GM23338 (cell line): ENCODE measurements around the gene FOXP4. TPM values are rescaled to one million over a fixed set of nuclear protein-coding genes. Genes with fewer than 3 reads are reported as not detected.

Experiments
- ATAC-seq: fragments of 200-7000 bp; cut with Tn5 transposase; 3 replicates; pipeline ENCODE4 v1.9.1; 2020
- DNase-seq: peaks from one replicate; pipeline ENCODE4 v3.0.0-alpha.2; 2015; ENCODE audit warnings: low spot score
- H2AFZ ChIP-seq: fragments of 200-600 bp; sonication (generic); 2 replicates; pipeline ENCODE4 v1.8.0; 2016; ENCODE audit warnings: antibody characterized with exemption, mild to moderate bottlenecking, moderate library complexity
- H3F3A ChIP-seq: fragments of 200-600 bp; sonication (generic); replicated peaks from 2 replicates; pipeline ENCODE4 v1.8.0; 2017; ENCODE audit warnings: antibody characterized with exemption, mixed run types, low read depth
- H3K27ac ChIP-seq: fragments of 200-600 bp; sonication (generic); 2 replicates; pipeline ENCODE4 v1.6.1; 2016; ENCODE audit warnings: low read depth
- H3K27me3 ChIP-seq: fragments of 200-600 bp; sonication (generic); 2 replicates; pipeline ENCODE4 v1.8.0; 2016; ENCODE audit warnings: mild to moderate bottlenecking, mixed run types, moderate library complexity; ENCODE audit not compliant: insufficient read depth
- H3K36me3 ChIP-seq: fragments of 200-600 bp; sonication (generic); 2 replicates; pipeline ENCODE4 v1.8.0; 2016; ENCODE audit warnings: mild to moderate bottlenecking; ENCODE audit not compliant: insufficient read depth
- H3K4me1 ChIP-seq: fragments of 200-600 bp; sonication (generic); 2 replicates; pipeline ENCODE4 v1.8.0; 2016; ENCODE audit warnings: mild to moderate bottlenecking, moderate library complexity; ENCODE audit not compliant: insufficient read depth
- H3K4me2 ChIP-seq: fragments of 200-600 bp; sonication (generic); 2 replicates; pipeline ENCODE4 v1.7.1; 2017; ENCODE audit warnings: mixed run types
- H3K4me3 ChIP-seq: fragments of 200-600 bp; sonication (generic); 2 replicates; pipeline ENCODE4 v1.6.1; 2016; ENCODE audit warnings: mixed run types
- H3K79me2 ChIP-seq: fragments of 200-600 bp; sonication (generic); replicated peaks from 2 replicates; pipeline ENCODE4 v1.8.0; 2017; ENCODE audit warnings: mild to moderate bottlenecking; ENCODE audit not compliant: insufficient read depth
- H3K9me2 ChIP-seq: fragments of 200-600 bp; sonication (generic); 2 replicates; pipeline ENCODE4 v1.8.0; 2017; ENCODE audit not compliant: insufficient read depth
- H4K20me1 ChIP-seq: fragments of 200-600 bp; sonication (generic); replicated peaks from 2 replicates; pipeline ENCODE4 v1.8.0; 2017; ENCODE audit warnings: mild to moderate bottlenecking; ENCODE audit not compliant: insufficient read depth
- H3K27ac Mint-ChIP-seq: 2 replicates; pipeline ENCODE4 v1.8.0; 2020; ENCODE audit warnings: inconsistent platforms, mild to moderate bottlenecking, moderate library complexity, mixed read lengths
- H3K27me3 Mint-ChIP-seq: 3 replicates; pipeline ENCODE4 v1.8.0; 2022; ENCODE audit warnings: low read depth, mild to moderate bottlenecking, moderate library complexity, mixed read lengths, inconsistent platforms; ENCODE audit not compliant: insufficient read depth, poor library complexity
- H3K36me3 Mint-ChIP-seq: 3 replicates; pipeline ENCODE4 v1.8.0; 2021; ENCODE audit warnings: low read depth, mild to moderate bottlenecking, inconsistent platforms, moderate library complexity, mixed read lengths
- H3K4me1 Mint-ChIP-seq: 3 replicates; pipeline ENCODE4 v1.8.0; 2020; ENCODE audit warnings: mild to moderate bottlenecking, inconsistent platforms, mixed read lengths
- H3K4me3 Mint-ChIP-seq: 3 replicates; pipeline ENCODE4 v1.8.0; 2021; ENCODE audit warnings: moderate library complexity, mild to moderate bottlenecking, inconsistent platforms, mixed read lengths
- H3K9me3 Mint-ChIP-seq: 3 replicates; pipeline ENCODE4 v1.8.0; 2020; ENCODE audit warnings: moderate library complexity, mild to moderate bottlenecking, inconsistent platforms, mixed read lengths
- EZH2 ChIP-seq: fragments of 200-600 bp; sonication (generic); IDR thresholded peaks from one replicate; pipeline ENCODE4 v1.8.0; 2017; ENCODE audit warnings: antibody characterized with exemption, mild to moderate bottlenecking, low read depth; ENCODE audit not compliant: unreplicated experiment
- NANOG ChIP-seq: IDR thresholded peaks from 2 replicates; pipeline ENCODE4 v1.6.1; 2016; ENCODE audit warnings: antibody characterized with exemption, borderline replicate concordance
- POLR2AphosphoS5 ChIP-seq: IDR thresholded peaks from 2 replicates; pipeline ENCODE4 v1.6.1; 2016; ENCODE audit warnings: antibody characterized with exemption, low read depth
- REST ChIP-seq: IDR thresholded peaks from one replicate; pipeline ENCODE4 v1.6.1; 2018; ENCODE audit warnings: antibody characterized with exemption; ENCODE audit not compliant: unreplicated experiment
- ZNF331 ChIP-seq: fragments of 250-450 bp; sonication (Bioruptor Pico); IDR thresholded peaks from 2 replicates; pipeline ENCODE4 v1.5.0; 2020; ENCODE audit warnings: low read depth, mild to moderate bottlenecking, moderate library complexity
- ZNF462 ChIP-seq: fragments of 250-450 bp; sonication (Bioruptor Pico); IDR thresholded peaks from 2 replicates; pipeline ENCODE4 v1.5.0; 2020; ENCODE audit warnings: mild to moderate bottlenecking, moderate library complexity
- polyA plus RNA-seq: library from polyadenylated mRNA; unstranded; fragments of >200 nt; fragmentation: Nextera tagmentation; extraction: Ambion mirVana; gene quantifications from 2 replicates; pipeline ENCODE4 v1.2.1, GENCODE V29; 2016
- total RNA-seq: library from RNA; depleted of rRNA; stranded (reverse); fragments of >200 nt; shearing (Covaris generic); gene quantifications from 2 replicates; pipeline ENCODE4 v1.2.3, GENCODE V29; 2014
- TF ChIP-seq, protein P1 (sequence below): IDR thresholded peaks from 2 replicates; pipeline ENCODE4 v1.6.1; 2016; ENCODE audit warnings: antibody characterized with exemption

Gene FOXP4
- total and polyA plus RNA-seq, 2 experiments from 2014 or later, result 5.1 to 13.5 TPM

- ATAC-seq (no peak), DNase-seq (no peak)
- Mint-ChIP-seq H3K4me1 (peaks cover 46% of the 10 kb centered on the region), H3K27me3 (peaks cover 14% of the 10 kb centered on the region), H3K27ac (no peak overlapping the region), H3K4me3 (no peak overlapping the region; the same call in 2 of the 3 replicates), H3K9me3 (no peaks in the 10 kb centered on the region; the same call in 2 of the 3 replicates), H3K36me3 (peaks cover 7% of the 10 kb centered on the region)
- H3K4me2 ChIP-seq, result no peak overlapping the region
- H3K4me1 ChIP-seq, result peaks cover 32% of the 10 kb centered on the region
- no peaks in the 10 kb centered on the region for H3K79me2 ChIP-seq
- H3F3A ChIP-seq, result peaks cover 5% of the 10 kb centered on the region; the same call in 1 of the 2 replicates
- no peaks in the 10 kb centered on the region for H4K20me1 ChIP-seq
- H3K27me3 ChIP-seq, result peaks cover 6% of the 10 kb centered on the region
- TF ChIP-seq REST, result no peak
- TF ChIP-seq NANOG, result no peak
- TF ChIP-seq ZNF462 (CRISPR knock-in tag), result no peak
- TF ChIP-seq ZNF331 (CRISPR knock-in tag), result no peak
- no peak for TF ChIP-seq POLR2AphosphoS5
- TF ChIP-seq EZH2, result no peak
- TF ChIP-seq, protein P1, sequence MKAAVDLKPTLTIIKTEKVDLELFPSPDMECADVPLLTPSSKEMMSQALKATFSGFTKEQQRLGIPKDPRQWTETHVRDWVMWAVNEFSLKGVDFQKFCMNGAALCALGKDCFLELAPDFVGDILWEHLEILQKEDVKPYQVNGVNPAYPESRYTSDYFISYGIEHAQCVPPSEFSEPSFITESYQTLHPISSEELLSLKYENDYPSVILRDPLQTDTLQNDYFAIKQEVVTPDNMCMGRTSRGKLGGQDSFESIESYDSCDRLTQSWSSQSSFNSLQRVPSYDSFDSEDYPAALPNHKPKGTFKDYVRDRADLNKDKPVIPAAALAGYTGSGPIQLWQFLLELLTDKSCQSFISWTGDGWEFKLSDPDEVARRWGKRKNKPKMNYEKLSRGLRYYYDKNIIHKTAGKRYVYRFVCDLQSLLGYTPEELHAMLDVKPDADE, result no peak
- no peaks in the 10 kb centered on the region for H3K36me3 ChIP-seq
- no peak overlapping the region for H3K4me3 ChIP-seq
- H3K9me2 ChIP-seq, result no peaks in the 10 kb centered on the region
- no peak overlapping the region for H3K27ac ChIP-seq
- no peak overlapping the region for H2AFZ ChIP-seq
These were observed 50.6 kb downstream of the FOXP4 start for GRCh38 chr6:41596807-41597206.
